Spleen (tissue), 7 donors: Measurements from ENCODE around the gene ZNRF2.

Experiments used
- POLR2A ChIP-seq, 3 donors: fragments of 450-650 bp; IDR thresholded peaks; one replicate each; pipeline ENCODE4 v1.5.1; 2017; ENCODE audit warnings: antibody characterized with exemption in 3 of 3, mild to moderate bottlenecking in 1 of 3
- TF ChIP-seq, protein P1 (sequence below), 11 experiments: fragments of 200-600 bp in 7 of 11; fragments of 450-650 bp in 4 of 11; sonication (generic) in 4 of 11; IDR thresholded peaks in 8 of 11; conservative IDR thresholded peaks in 3 of 11; 1 replicate in 7 of 11; 2 replicates in 4 of 11; pipeline versions ENCODE4 v1.4.0 to v1.8.0; 2016 to 2021; ENCODE audit warnings: antibody characterized with exemption in 11 of 11, inconsistent platforms in 4 of 11, mild to moderate bottlenecking in 1 of 11
- donor health status: DM: no; HTN: no; CAD: no; lungs with moderate emphysema.
- donor health status: DM: no; HTN: no; CAD: no.
- donor health status: DM: no; HTN: no; CAD: no.

DNA sequence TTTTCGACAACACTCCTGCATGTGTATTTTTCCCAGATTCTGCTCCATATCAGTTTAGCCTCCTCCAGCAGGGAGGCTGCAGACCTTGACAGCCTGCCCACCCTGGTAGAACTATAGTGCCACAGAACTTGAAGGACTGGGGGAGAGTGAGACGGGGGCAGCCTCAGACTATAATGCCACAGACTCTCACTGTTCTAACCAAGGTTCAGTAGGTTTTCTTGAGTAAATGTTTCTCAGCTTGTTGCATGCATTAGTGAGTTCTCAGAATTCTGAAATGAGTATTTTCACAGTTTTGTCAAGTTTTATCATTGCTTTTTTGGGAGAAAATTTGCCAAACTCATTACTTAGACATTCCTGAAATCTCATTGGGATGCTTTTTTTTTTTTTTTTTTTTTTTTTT lies 95.9 kb downstream of the ZNRF2 start:
- TF ChIP-seq, protein P1, sequence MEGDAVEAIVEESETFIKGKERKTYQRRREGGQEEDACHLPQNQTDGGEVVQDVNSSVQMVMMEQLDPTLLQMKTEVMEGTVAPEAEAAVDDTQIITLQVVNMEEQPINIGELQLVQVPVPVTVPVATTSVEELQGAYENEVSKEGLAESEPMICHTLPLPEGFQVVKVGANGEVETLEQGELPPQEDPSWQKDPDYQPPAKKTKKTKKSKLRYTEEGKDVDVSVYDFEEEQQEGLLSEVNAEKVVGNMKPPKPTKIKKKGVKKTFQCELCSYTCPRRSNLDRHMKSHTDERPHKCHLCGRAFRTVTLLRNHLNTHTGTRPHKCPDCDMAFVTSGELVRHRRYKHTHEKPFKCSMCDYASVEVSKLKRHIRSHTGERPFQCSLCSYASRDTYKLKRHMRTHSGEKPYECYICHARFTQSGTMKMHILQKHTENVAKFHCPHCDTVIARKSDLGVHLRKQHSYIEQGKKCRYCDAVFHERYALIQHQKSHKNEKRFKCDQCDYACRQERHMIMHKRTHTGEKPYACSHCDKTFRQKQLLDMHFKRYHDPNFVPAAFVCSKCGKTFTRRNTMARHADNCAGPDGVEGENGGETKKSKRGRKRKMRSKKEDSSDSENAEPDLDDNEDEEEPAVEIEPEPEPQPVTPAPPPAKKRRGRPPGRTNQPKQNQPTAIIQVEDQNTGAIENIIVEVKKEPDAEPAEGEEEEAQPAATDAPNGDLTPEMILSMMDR (IDR thresholded peaks at IDR 0.05 in 8 of 11, conservative IDR thresholded peaks at IDR 0.05 in 3 of 11): no peak
- TF ChIP-seq POLR2A (IDR thresholded peaks at IDR 0.05): no peak
